HG03066 (cell line): ENCODE data around the gene SERPINA4.

Experiments used
- ATAC-seq: cut with Tn5 transposase; IDR thresholded peaks from one replicate; pipeline ENCODE4 v1.9.1; 2021; ENCODE audit warnings: low read depth; ENCODE audit not compliant: unreplicated experiment

Gene SERPINA4

GRCh38 chr14:94542111-94542810 is 19.0 kb upstream of the SERPINA4 start:
- ATAC-seq, result no peak

- ATAC-seq, result no peak
Measured at GRCh38 chr14:94542811-94543440, 18.3 kb upstream of the SERPINA4 start.

- no peak for ATAC-seq
Measured at GRCh38 chr14:94543449-94544124, 17.7 kb upstream of the SERPINA4 start.

- no peak for ATAC-seq
Measured at GRCh38 chr14:94544726-94545125, 16.5 kb upstream of the SERPINA4 start.

- ATAC-seq, result no peak
Measured at GRCh38 chr14:94545131-94545841, 16.0 kb upstream of the SERPINA4 start.

- ATAC-seq, result no peak
Measured at GRCh38 chr14:94547151-94547680, 14.0 kb upstream of the SERPINA4 start.

GRCh38 chr14:94547726-94548125 is 13.5 kb upstream of the SERPINA4 start:
- ATAC-seq, result no peak

- no peak for ATAC-seq
Measured at GRCh38 chr14:94548131-94548998, 12.9 kb upstream of the SERPINA4 start.

GRCh38 chr14:94548999-94549985 is 11.9 kb upstream of the SERPINA4 start:
- peak; percentile 72 for ATAC-seq

GRCh38 chr14:94550041-94550440 is 11.2 kb upstream of the SERPINA4 start:
- ATAC-seq, result no peak

GRCh38 chr14:94555991-94556390 is 5.3 kb upstream of the SERPINA4 start:
- no peak for ATAC-seq

- no peak for ATAC-seq
Measured at GRCh38 chr14:94557327-94557726, 3.9 kb upstream of the SERPINA4 start.

- no peak for ATAC-seq
Measured at GRCh38 chr14:94558842-94559241, 2.4 kb upstream of the SERPINA4 start.

GRCh38 chr14:94559638-94560290 is 1.5 kb upstream of the SERPINA4 start:
- ATAC-seq, result no peak

- no peak for ATAC-seq
Measured at GRCh38 chr14:94560291-94560665, 964 bp upstream of the SERPINA4 start.

- ATAC-seq, result no peak
Measured at GRCh38 chr14:94561656-94562010, 391 bp downstream of the SERPINA4 start.

- ATAC-seq, result no peak
Measured at GRCh38 chr14:94562022-94562421, 780 bp downstream of the SERPINA4 start.
